H1 (cell line): Measurements from ENCODE around the gene CDH11. TPM values are rescaled to one million over a fixed set of nuclear protein-coding genes. Genes with fewer than 3 reads are reported as not detected.

Experiments used
- CTCF ChIA-PET: fragments of 300-600 bp; sonication (Branson Sonifier 250); formaldehyde crosslinking; loops from one replicate; lab custom pipeline; 2021; ENCODE audit not compliant: partially characterized antibody; lab: Charles Lee
- POLR2A ChIA-PET: fragments of 300-600 bp; sonication (Branson Sonifier 250); formaldehyde crosslinking; loops from one replicate; lab custom pipeline; 2021; ENCODE audit warnings: inconsistent platforms; ENCODE audit not compliant: partially characterized antibody; lab: Charles Lee
- DNase-seq, 2 experiments: peaks; one replicate each; pipeline versions ENCODE4 v3.0.0 to v3.0.0-alpha.2; 2010 to 2022; ENCODE audit warnings: low spot score in 2 of 2, low read depth in 1 of 2, mixed read lengths in 1 of 2
- FAIRE-seq: peaks from 2 replicates; lab custom pipeline; 2011; peaks lifted over from hg19 to GRCh38; lab: Jason Lieb, UNC
- H2AFZ ChIP-seq: 2 replicates; pipeline ENCODE4 v1.8.1; 2012; ENCODE audit warnings: low read length, inconsistent platforms
- H2AK5ac ChIP-seq: 2 replicates; pipeline ENCODE4 v1.6.1; 2013; ENCODE audit warnings: low read depth, low read length
- H2BK120ac ChIP-seq: replicated peaks from 2 replicates; pipeline ENCODE3; 2013; ENCODE audit warnings: low read depth, low read length, inconsistent platforms
- H2BK12ac ChIP-seq: 2 replicates; pipeline ENCODE4 v1.6.1; 2013; ENCODE audit warnings: low read depth, low read length
- H2BK15ac ChIP-seq: 2 replicates; pipeline ENCODE4 v1.6.1; 2013; ENCODE audit warnings: low read length
- H2BK20ac ChIP-seq: 2 replicates; pipeline ENCODE4 v1.6.1; 2013; ENCODE audit warnings: low read length
- H2BK5ac ChIP-seq: 2 replicates; pipeline ENCODE4 v1.6.1; 2013; ENCODE audit warnings: low read depth, low read length
- H3K14ac ChIP-seq: 2 replicates; pipeline ENCODE4 v1.6.1; 2013; ENCODE audit warnings: inconsistent platforms; ENCODE audit not compliant: insufficient read length
- H3K18ac ChIP-seq: 2 replicates; pipeline ENCODE4 v1.6.1; 2013; ENCODE audit warnings: low read length; ENCODE audit errors: extremely low read depth
- H3K23ac ChIP-seq: 2 replicates; pipeline ENCODE4 v1.6.1; 2013; ENCODE audit warnings: inconsistent platforms; ENCODE audit not compliant: insufficient read length
- H3K23me2 ChIP-seq: 2 replicates; pipeline ENCODE4 v1.6.1; 2013; ENCODE audit warnings: low read depth, low read length
- H3K27ac ChIP-seq: 2 replicates; pipeline ENCODE4 v1.6.1; 2011; ENCODE audit warnings: low read depth, low read length, inconsistent platforms
- H3K27me3 ChIP-seq, 4 experiments: replicated peaks in 1 of 4; 1 replicate in 1 of 4; 2 replicates in 3 of 4; pipeline versions ENCODE4 v1.6.1 to v1.8.1; 2011 to 2013; ENCODE audit warnings: low read length in 3 of 4, mild to moderate bottlenecking in 3 of 4, inconsistent platforms in 2 of 4, mixed read lengths in 2 of 4, moderate library complexity in 1 of 4; ENCODE audit not compliant: control insufficient read depth in 3 of 4, insufficient read depth in 3 of 4; ENCODE audit errors: extremely low read depth in 1 of 4
- H3K36me3 ChIP-seq, 4 experiments: 2 replicates each; pipeline versions ENCODE4 v1.6.1 to v1.8.1; 2011 to 2013; ENCODE audit warnings: mild to moderate bottlenecking in 4 of 4, low read length in 3 of 4, moderate library complexity in 2 of 4, control low read depth in 1 of 4, inconsistent platforms in 1 of 4; ENCODE audit not compliant: insufficient read depth in 4 of 4, control insufficient read depth in 2 of 4
- H3K4ac ChIP-seq: replicated peaks from 2 replicates; pipeline ENCODE3; 2013; ENCODE audit warnings: low read length, low read depth, mixed read lengths, inconsistent platforms; ENCODE audit not compliant: insufficient read length
- H3K4me1 ChIP-seq, 4 experiments: replicated peaks in 1 of 4; 1 replicate in 1 of 4; 2 replicates in 3 of 4; pipeline versions ENCODE4 v1.6.1 to v1.8.1; 2011 to 2013; ENCODE audit warnings: low read length in 3 of 4, inconsistent platforms in 2 of 4, mixed read lengths in 1 of 4; ENCODE audit not compliant: insufficient read depth in 4 of 4, control insufficient read depth in 3 of 4
- H3K4me2 ChIP-seq, 2 experiments: 2 replicates each; pipeline versions ENCODE4 v1.6.1 to v1.8.1; 2011 to 2013; ENCODE audit warnings: low read depth in 2 of 2, low read length in 2 of 2, control low read depth in 1 of 2, inconsistent platforms in 1 of 2, mild to moderate bottlenecking in 1 of 2; ENCODE audit not compliant: insufficient read depth in 1 of 2
- H3K4me3 ChIP-seq, 4 experiments: fragments of 200-600, 300-600 bp in 1 of 4; sonication (generic), shearing (Covaris generic), sonication (Bioruptor Twin) in 1 of 4; 2 replicates each; pipeline versions ENCODE4 v1.5.1 to v1.8.1; 2011 to 2016; ENCODE audit warnings: low read length in 4 of 4, low read depth in 3 of 4, control low read depth in 2 of 4, inconsistent platforms in 2 of 4, mild to moderate bottlenecking in 2 of 4, mixed read lengths in 1 of 4, moderate library complexity in 1 of 4; ENCODE audit not compliant: insufficient read depth in 2 of 4; ENCODE audit errors: extremely low read depth in 1 of 4
- H3K56ac ChIP-seq: replicated peaks from 2 replicates; pipeline ENCODE3; 2013; ENCODE audit warnings: low read depth, mild to moderate bottlenecking, mixed read lengths, low read length, inconsistent platforms; ENCODE audit not compliant: insufficient read length
- H3K79me1 ChIP-seq: 2 replicates; pipeline ENCODE4 v1.6.1; 2013; ENCODE audit warnings: low read depth, low read length, control low read depth
- H3K79me2 ChIP-seq, 2 experiments: 2 replicates each; pipeline versions ENCODE4 v1.6.1 to v1.8.1; 2012 to 2013; ENCODE audit warnings: low read length in 2 of 2, mild to moderate bottlenecking in 2 of 2, inconsistent platforms in 1 of 2; ENCODE audit not compliant: insufficient read depth in 2 of 2, control insufficient read depth in 1 of 2
- H3K9ac ChIP-seq, 4 experiments: replicated peaks in 1 of 4; 1 replicate in 1 of 4; 2 replicates in 3 of 4; pipeline versions ENCODE4 v1.6.1 to v1.8.1; 2011 to 2013; ENCODE audit warnings: low read depth in 3 of 4, low read length in 3 of 4, control low read depth in 2 of 4, mild to moderate bottlenecking in 2 of 4, moderate library complexity in 2 of 4, inconsistent platforms in 1 of 4; ENCODE audit errors: extremely low read depth in 1 of 4
- H3K9me3 ChIP-seq, 2 experiments: 2 replicates each; pipeline versions ENCODE4 v1.6.1 to v1.8.1; 2012 to 2013; ENCODE audit warnings: mild to moderate bottlenecking in 2 of 2, moderate library complexity in 2 of 2, control low read depth in 1 of 2, inconsistent platforms in 1 of 2, low read depth in 1 of 2, low read length in 1 of 2, mixed read lengths in 1 of 2; ENCODE audit not compliant: insufficient read depth in 2 of 2
- H4K20me1 ChIP-seq, 2 experiments: replicated peaks in 1 of 2; 2 replicates each; pipeline versions ENCODE3 to v1.8.1; 2011 to 2013; ENCODE audit warnings: inconsistent platforms in 2 of 2, low read length in 2 of 2, mild to moderate bottlenecking in 1 of 2; ENCODE audit not compliant: insufficient read depth in 2 of 2, control insufficient read depth in 1 of 2
- H4K5ac ChIP-seq: 2 replicates; pipeline ENCODE4 v1.6.1; 2013; ENCODE audit warnings: low read length, low read depth, mixed read lengths, inconsistent platforms; ENCODE audit not compliant: insufficient read length
- H4K8ac ChIP-seq: 2 replicates; pipeline ENCODE4 v1.8.0; 2013; ENCODE audit warnings: mild to moderate bottlenecking, moderate library complexity, low read length, inconsistent platforms; ENCODE audit not compliant: insufficient read depth; ENCODE audit errors: extremely low read depth
- H4K91ac ChIP-seq: replicated peaks from 2 replicates; pipeline ENCODE3; 2013; ENCODE audit warnings: low read length, mixed read lengths, inconsistent platforms; ENCODE audit not compliant: insufficient read length
- ZNF274 ChIP-seq: IDR thresholded peaks from 2 replicates; pipeline ENCODE4 v1.7.0; 2012; ENCODE audit warnings: low read length, borderline replicate concordance; ENCODE audit errors: extremely low read depth
- WGBS, 2 experiments: shearing (Covaris generic) in 1 of 2; methylation state at CpG; one replicate each; pipeline versions ENCODE4 v1.1.6 to v1.1.7; 2013 to 2015; ENCODE audit warnings: low lambda C conversion rate in 2 of 2, mixed read lengths in 2 of 2, inconsistent platforms in 1 of 2, low coverage in 1 of 2, missing lambda C conversion rate in 1 of 2; ENCODE audit not compliant: insufficient replicate concordance in 2 of 2, insufficient coverage in 1 of 2, insufficient read length in 1 of 2; ENCODE audit errors: extremely low coverage in 1 of 2, missing lambda C conversion rate in 1 of 2; 5-methylcytosine and 5-hydroxymethylcytosine counted together
- polyA plus RNA-seq, 7 experiments: library from polyadenylated mRNA; depleted of rRNA in 3 of 7; stranded (reverse) in 5 of 7; unstranded in 2 of 7; fragments of >200 nt in 5 of 7; fragments of 200-250 nt in 2 of 7; gene quantifications; 1 replicate in 5 of 7; 2 replicates in 1 of 7; 4 replicates in 1 of 7; pipeline versions ENCODE4 v1.2.1 to v1.2.3, GENCODE V29; 2011 to 2013; ENCODE audit warnings: missing spikeins in 2 of 7, mixed read lengths in 2 of 7
- total RNA-seq: library from RNA; stranded (reverse); fragmentation: NEBNext Ultra II Directional; extraction: Animal tissue kit (Norgen Biotek cat#: 25700); gene quantifications from 2 replicates; pipeline ENCODE4 v1.2.1, GENCODE V29; 2021

Gene CDH11
- total and polyA plus RNA-seq, 2 of the 8 experiments (the other 6 are each of a cell fraction or from before 2014, with no cell fraction given), result 3.3 to 8.4 TPM

GRCh38 chr16:65038100-65038499 lies 83.8 kb downstream of the CDH11 start:
- H3K23ac ChIP-seq, result no peak overlapping the region
- no peak overlapping the region for H3K18ac ChIP-seq
- H2AFZ ChIP-seq, result no peak overlapping the region
- H2AK5ac ChIP-seq, result no peak overlapping the region
- H3K27me3 ChIP-seq, result no peaks in the 10 kb centered on the region
- no peaks in the 10 kb centered on the region for H3K36me3 ChIP-seq
- H3K4me3 ChIP-seq, result no peak overlapping the region
- no peak overlapping the region for H4K91ac ChIP-seq
- H4K5ac ChIP-seq, result no peak overlapping the region
- no peak overlapping the region for H4K8ac ChIP-seq
- no peak overlapping the region for H3K4ac ChIP-seq
- no peak overlapping the region for H2BK20ac ChIP-seq
- POLR2A ChIA-PET, result no interaction called here
- no peak for DNase-seq
- TF ChIP-seq ZNF274, result no peak
- no peaks in the 10 kb centered on the region for H4K20me1 ChIP-seq
- H2BK5ac ChIP-seq, result no peak overlapping the region
- no peaks in the 10 kb centered on the region for H3K79me1 ChIP-seq
- no peaks in the 10 kb centered on the region for H3K23me2 ChIP-seq
- WGBS, 2 experiments, result 76% methylated on average over 9 of the region's 9 CpGs; no CpG with 5 or more reads in 1 of the 2 experiments
- H2BK15ac ChIP-seq, result no peak overlapping the region
- no peak overlapping the region for H3K27ac ChIP-seq
- no peak for FAIRE-seq
- H3K56ac ChIP-seq, result no peak overlapping the region
- 0 out of 4 replicates have a peak overlapping the region, but pooled peaks of 1 of the 2 experiments have one; percentile 10 for H3K4me2 ChIP-seq
- no peaks in the 10 kb centered on the region for H3K79me2 ChIP-seq
- CTCF ChIA-PET, result no interaction called here
- H2BK120ac ChIP-seq, result no peak overlapping the region
- no peak overlapping the region for H2BK12ac ChIP-seq
- no peak overlapping the region for H3K9ac ChIP-seq
- H3K14ac ChIP-seq, result no peak overlapping the region
- H3K4me1 ChIP-seq, result peaks cover 0 to 6% (median 3%) of the 10 kb centered on the region in 4 experiments; a peak in 1 of 7 replicates
- H3K9me3 ChIP-seq, result no peaks in the 10 kb centered on the region
